Endothelial cell of umbilical vein (primary cell): ENCODE measurements around the gene KIAA0408. TPM values are rescaled to one million over a fixed set of nuclear protein-coding genes. Genes with fewer than 3 reads are reported as not detected.

Experiments
- BruUV-seq: library from RNA; stranded (reverse); fragments of 400-500 nt; replicated peaks from 2 replicates; lab custom pipeline; 2021; lab: Mats Ljungman, UMichigan
- CTCF ChIA-PET: fragments of 300-600, 350-600 bp; sonication (Branson Sonifier 250); formaldehyde crosslinking; loops from one replicate; lab custom pipeline; 2021; ENCODE audit warnings: antibody characterized with exemption, inconsistent platforms; lab: Charles Lee
- POLR2A ChIA-PET: fragments of 300-600, 350-600 bp; sonication (Branson Sonifier 250); formaldehyde crosslinking; loops from one replicate; lab custom pipeline; 2021; ENCODE audit warnings: antibody characterized with exemption, inconsistent platforms; lab: Charles Lee
- DNase-seq: peaks from one replicate; pipeline ENCODE4 v3.0.0-alpha.2; 2011; ENCODE audit warnings: low read depth, low spot score
- FAIRE-seq: peaks from 2 replicates; lab custom pipeline; 2011; peaks lifted over from hg19 to GRCh38; lab: Jason Lieb, UNC
- H2AFZ ChIP-seq: 2 replicates; pipeline ENCODE4 v1.6.0; 2012; ENCODE audit warnings: low read depth, low read length, control low read depth, inconsistent platforms
- H3K27ac ChIP-seq: 2 replicates; pipeline ENCODE4 v1.5.1; 2011; ENCODE audit warnings: low read depth, mild to moderate bottlenecking, control low read depth, low read length, moderate library complexity; ENCODE audit not compliant: insufficient read depth
- H3K27me3 ChIP-seq, 2 experiments: 2 replicates each; pipeline versions ENCODE4 v1.6.0 to v1.6.1; 2011; ENCODE audit warnings: low read length in 2 of 2, mixed read lengths in 1 of 2; ENCODE audit not compliant: control insufficient read depth in 2 of 2, insufficient read depth in 2 of 2
- H3K36me3 ChIP-seq, 2 experiments: 2 replicates in 1 of 2; 3 replicates in 1 of 2; pipeline ENCODE4 v1.5.1; 2011; ENCODE audit warnings: low read length in 2 of 2, mild to moderate bottlenecking in 1 of 2, moderate library complexity in 1 of 2; ENCODE audit not compliant: control insufficient read depth in 2 of 2, insufficient read depth in 2 of 2; ENCODE audit errors: extremely low read depth in 1 of 2
- H3K4me1 ChIP-seq: 3 replicates; pipeline ENCODE4 v1.5.1; 2011; ENCODE audit warnings: mild to moderate bottlenecking, low read length; ENCODE audit not compliant: control insufficient read depth, insufficient read depth; ENCODE audit errors: extremely low read depth
- H3K4me2 ChIP-seq: 2 replicates; pipeline ENCODE4 v1.6.1; 2011; ENCODE audit warnings: low read length, control low read depth, mixed read lengths; ENCODE audit not compliant: insufficient read depth
- H3K4me3 ChIP-seq, 3 experiments: fragments of 200-600 bp in 1 of 3; sonication (generic), shearing (Covaris generic) in 1 of 3; replicated peaks in 1 of 3; 2 replicates each; pipeline ENCODE4 v1.5.1; 2011 to 2016; ENCODE audit warnings: control low read depth in 3 of 3, low read length in 3 of 3, mild to moderate bottlenecking in 2 of 3, inconsistent platforms in 1 of 3, low read depth in 1 of 3, moderate library complexity in 1 of 3; ENCODE audit not compliant: insufficient read depth in 1 of 3
- H3K79me2 ChIP-seq: 2 replicates; pipeline ENCODE4 v1.6.0; 2012; ENCODE audit warnings: low read length, inconsistent platforms; ENCODE audit not compliant: control insufficient read depth, insufficient read depth
- H3K9ac ChIP-seq: replicated peaks from 2 replicates; pipeline ENCODE3; 2011; ENCODE audit warnings: low read length, control low read depth; ENCODE audit not compliant: insufficient read depth; ENCODE audit errors: extremely low read depth
- H3K9me1 ChIP-seq: replicated peaks from 3 replicates; pipeline ENCODE4 v1.6.0; 2011; ENCODE audit warnings: mild to moderate bottlenecking, low read length; ENCODE audit not compliant: control insufficient read depth, insufficient read depth; ENCODE audit errors: extremely low read depth
- H3K9me3 ChIP-seq: replicated peaks from 2 replicates; pipeline ENCODE4 v1.5.1; 2012; ENCODE audit warnings: low read length, inconsistent platforms; ENCODE audit not compliant: control insufficient read depth, insufficient read depth
- H4K20me1 ChIP-seq: replicated peaks from 2 replicates; pipeline ENCODE3; 2011; ENCODE audit warnings: mild to moderate bottlenecking, low read length; ENCODE audit not compliant: control insufficient read depth, insufficient read depth; ENCODE audit errors: extremely low read depth
- EZH2 ChIP-seq: IDR thresholded peaks from 2 replicates; pipeline ENCODE4 v1.6.1; 2012; ENCODE audit warnings: borderline replicate concordance, low read depth, mild to moderate bottlenecking, moderate library complexity, low read length, inconsistent platforms; ENCODE audit not compliant: severe bottlenecking
- FOS ChIP-seq: IDR thresholded peaks from 2 replicates; pipeline ENCODE4 v1.6.1; 2011; ENCODE audit warnings: mild to moderate bottlenecking, low read length, moderate library complexity, borderline replicate concordance; ENCODE audit not compliant: insufficient read depth
- GATA2 ChIP-seq: IDR thresholded peaks from 2 replicates; pipeline ENCODE4 v1.7.0; 2011; ENCODE audit warnings: low read depth, mild to moderate bottlenecking, moderate library complexity, mixed read lengths, low read length; ENCODE audit not compliant: insufficient read length, insufficient read depth
- JUN ChIP-seq: IDR thresholded peaks from 2 replicates; pipeline ENCODE4 v1.6.1; 2011; ENCODE audit warnings: borderline replicate concordance, low read depth; ENCODE audit not compliant: insufficient read length, insufficient read depth
- MAX ChIP-seq: IDR thresholded peaks from 2 replicates; pipeline ENCODE4 v1.6.1; 2011; ENCODE audit not compliant: insufficient read depth, insufficient read length
- MYC ChIP-seq: IDR thresholded peaks from one replicate; pipeline ENCODE4 v1.6.1; 2011; ENCODE audit warnings: mild to moderate bottlenecking, low read depth, low read length
- POLR2A ChIP-seq: IDR thresholded peaks from 2 replicates; pipeline ENCODE4 v1.6.1; 2012; ENCODE audit warnings: low read depth, mild to moderate bottlenecking, control low read depth, low read length
- POLR2AphosphoS5 ChIP-seq: IDR thresholded peaks from 2 replicates; pipeline ENCODE4 v1.6.1; 2012; ENCODE audit warnings: low read depth, mild to moderate bottlenecking, control low read depth, low read length, moderate library complexity; ENCODE audit not compliant: insufficient read depth
- dilution Hi-C: fragments of 300-500 bp; cut with MboI; formaldehyde crosslinking; loops from one replicate; pipeline ENCODE4 v1.15.0; 2019; ENCODE audit warnings: low sequenced_read_pairs; ENCODE audit not compliant: extremely low pct_ligation_motif_present
- intact Hi-C: fragments of 100-400 bp; cut with micrococcal nuclease; formaldehyde crosslinking; loops from one replicate; pipeline ENCODE4 v1.10.0; 2022
- polyA plus RNA-seq, 4 experiments: library from polyadenylated mRNA; depleted of rRNA in 3 of 4; stranded (reverse) in 3 of 4; unstranded in 1 of 4; fragments of >200 nt; gene quantifications; 2 replicates each; pipeline versions ENCODE4 v1.2.1 to v1.2.3, GENCODE V29; 2011 to 2012; ENCODE audit warnings: missing spikeins in 1 of 4
- total RNA-seq: library from RNA; stranded (reverse); gene quantifications from 2 replicates; pipeline ENCODE4 v1.2.3, GENCODE V29; 2021
- TF ChIP-seq, protein P1 (sequence below), 2 donors: IDR thresholded peaks; 1 replicate in 1 of 2; 2 replicates in 1 of 2; pipeline ENCODE4 v1.5.1; 2011; ENCODE audit warnings: low read length in 2 of 2, mild to moderate bottlenecking in 2 of 2, moderate library complexity in 2 of 2, control low read depth in 1 of 2, inconsistent platforms in 1 of 2, low read depth in 1 of 2; ENCODE audit not compliant: insufficient read depth in 1 of 2; ENCODE audit errors: extremely low read depth in 1 of 2

The KIAA0408 gene
- total and polyA plus RNA-seq, 2 donors (not counting 3 experiments of a cell fraction or from before 2014, with no cell fraction given): not detected

- no peak overlapping the region for H3K4me2 ChIP-seq
- DNase-seq (no peak), FAIRE-seq (no peak)
- H3K27ac ChIP-seq: no peak overlapping the region
- no peak overlapping the region for H3K9ac ChIP-seq
- H3K4me1 ChIP-seq: no peaks in the 10 kb centered on the region
- no TSS peak for BruUV-seq
- no peaks in the 10 kb centered on the region for H3K9me3 ChIP-seq
- intact Hi-C loops: no loop called here
- no peak overlapping the region for H3K4me3 ChIP-seq
- H3K27me3 ChIP-seq: peaks cover 2 to 13% of the 10 kb centered on the region in 2 experiments
- TF ChIP-seq EZH2 (no peak), MYC (no peak), MAX (no peak), JUN (no peak), FOS (no peak), GATA2 (no peak), POLR2A (no peak), POLR2AphosphoS5 (no peak)
- TF ChIP-seq, protein P1, sequence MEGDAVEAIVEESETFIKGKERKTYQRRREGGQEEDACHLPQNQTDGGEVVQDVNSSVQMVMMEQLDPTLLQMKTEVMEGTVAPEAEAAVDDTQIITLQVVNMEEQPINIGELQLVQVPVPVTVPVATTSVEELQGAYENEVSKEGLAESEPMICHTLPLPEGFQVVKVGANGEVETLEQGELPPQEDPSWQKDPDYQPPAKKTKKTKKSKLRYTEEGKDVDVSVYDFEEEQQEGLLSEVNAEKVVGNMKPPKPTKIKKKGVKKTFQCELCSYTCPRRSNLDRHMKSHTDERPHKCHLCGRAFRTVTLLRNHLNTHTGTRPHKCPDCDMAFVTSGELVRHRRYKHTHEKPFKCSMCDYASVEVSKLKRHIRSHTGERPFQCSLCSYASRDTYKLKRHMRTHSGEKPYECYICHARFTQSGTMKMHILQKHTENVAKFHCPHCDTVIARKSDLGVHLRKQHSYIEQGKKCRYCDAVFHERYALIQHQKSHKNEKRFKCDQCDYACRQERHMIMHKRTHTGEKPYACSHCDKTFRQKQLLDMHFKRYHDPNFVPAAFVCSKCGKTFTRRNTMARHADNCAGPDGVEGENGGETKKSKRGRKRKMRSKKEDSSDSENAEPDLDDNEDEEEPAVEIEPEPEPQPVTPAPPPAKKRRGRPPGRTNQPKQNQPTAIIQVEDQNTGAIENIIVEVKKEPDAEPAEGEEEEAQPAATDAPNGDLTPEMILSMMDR (IDR thresholded peaks at IDR 0.05; ENCODE audit: extremely low read depth in 1 of 2, insufficient read depth in 1 of 2, low read depth in 1 of 2, low read length in 2 of 2): no peak
- H3K79me2 ChIP-seq: no peaks in the 10 kb centered on the region
- ChIA-PET POLR2A (no interaction called here), CTCF (interaction anchor here (2.6 kb wide), 1 partner anchor 10 kb away, joined by 14 read pairs; no protein-coding TSS in a partner anchor)
- dilution Hi-C loops: no loop called here
- H3K9me1 ChIP-seq: no peaks in the 10 kb centered on the region
- H2AFZ ChIP-seq: no peak overlapping the region
- H4K20me1 ChIP-seq: no peaks in the 10 kb centered on the region
- no peaks in the 10 kb centered on the region for H3K36me3 ChIP-seq
Observed at GRCh38 chr6:127506894-127507293, 47.7 kb upstream of the KIAA0408 start.
